H1 (cell line): ENCODE measurements around the gene GRXCR2. TPM values are rescaled to one million over a fixed set of nuclear protein-coding genes. Genes with fewer than 3 reads are reported as not detected.

Source experiments
- CTCF ChIA-PET: fragments of 300-600 bp; sonication (Branson Sonifier 250); formaldehyde crosslinking; loops from one replicate; lab custom pipeline; 2021; ENCODE audit not compliant: partially characterized antibody; lab: Charles Lee
- POLR2A ChIA-PET: fragments of 300-600 bp; sonication (Branson Sonifier 250); formaldehyde crosslinking; loops from one replicate; lab custom pipeline; 2021; ENCODE audit warnings: inconsistent platforms; ENCODE audit not compliant: partially characterized antibody; lab: Charles Lee
- DNase-seq, 2 experiments: peaks; one replicate each; pipeline versions ENCODE4 v3.0.0 to v3.0.0-alpha.2; 2010 to 2022; ENCODE audit warnings: low spot score in 2 of 2, low read depth in 1 of 2, mixed read lengths in 1 of 2
- FAIRE-seq: peaks from 2 replicates; lab custom pipeline; 2011; peaks lifted over from hg19 to GRCh38; lab: Jason Lieb, UNC
- H2AFZ ChIP-seq: 2 replicates; pipeline ENCODE4 v1.8.1; 2012; ENCODE audit warnings: low read length, inconsistent platforms
- H2AK5ac ChIP-seq: 2 replicates; pipeline ENCODE4 v1.6.1; 2013; ENCODE audit warnings: low read depth, low read length
- H2BK120ac ChIP-seq: replicated peaks from 2 replicates; pipeline ENCODE3; 2013; ENCODE audit warnings: low read depth, low read length, inconsistent platforms
- H2BK12ac ChIP-seq: 2 replicates; pipeline ENCODE4 v1.6.1; 2013; ENCODE audit warnings: low read depth, low read length
- H2BK15ac ChIP-seq: 2 replicates; pipeline ENCODE4 v1.6.1; 2013; ENCODE audit warnings: low read length
- H2BK20ac ChIP-seq: 2 replicates; pipeline ENCODE4 v1.6.1; 2013; ENCODE audit warnings: low read length
- H2BK5ac ChIP-seq: 2 replicates; pipeline ENCODE4 v1.6.1; 2013; ENCODE audit warnings: low read depth, low read length
- H3K14ac ChIP-seq: 2 replicates; pipeline ENCODE4 v1.6.1; 2013; ENCODE audit warnings: inconsistent platforms; ENCODE audit not compliant: insufficient read length
- H3K18ac ChIP-seq: 2 replicates; pipeline ENCODE4 v1.6.1; 2013; ENCODE audit warnings: low read length; ENCODE audit errors: extremely low read depth
- H3K23ac ChIP-seq: 2 replicates; pipeline ENCODE4 v1.6.1; 2013; ENCODE audit warnings: inconsistent platforms; ENCODE audit not compliant: insufficient read length
- H3K23me2 ChIP-seq: 2 replicates; pipeline ENCODE4 v1.6.1; 2013; ENCODE audit warnings: low read depth, low read length
- H3K27ac ChIP-seq: 2 replicates; pipeline ENCODE4 v1.6.1; 2011; ENCODE audit warnings: low read depth, low read length, inconsistent platforms
- H3K27me3 ChIP-seq, 4 experiments: replicated peaks in 1 of 4; 1 replicate in 1 of 4; 2 replicates in 3 of 4; pipeline versions ENCODE4 v1.6.1 to v1.8.1; 2011 to 2013; ENCODE audit warnings: low read length in 3 of 4, mild to moderate bottlenecking in 3 of 4, inconsistent platforms in 2 of 4, mixed read lengths in 2 of 4, moderate library complexity in 1 of 4; ENCODE audit not compliant: control insufficient read depth in 3 of 4, insufficient read depth in 3 of 4; ENCODE audit errors: extremely low read depth in 1 of 4
- H3K36me3 ChIP-seq, 4 experiments: 2 replicates each; pipeline versions ENCODE4 v1.6.1 to v1.8.1; 2011 to 2013; ENCODE audit warnings: mild to moderate bottlenecking in 4 of 4, low read length in 3 of 4, moderate library complexity in 2 of 4, control low read depth in 1 of 4, inconsistent platforms in 1 of 4; ENCODE audit not compliant: insufficient read depth in 4 of 4, control insufficient read depth in 2 of 4
- H3K4ac ChIP-seq: replicated peaks from 2 replicates; pipeline ENCODE3; 2013; ENCODE audit warnings: low read length, low read depth, mixed read lengths, inconsistent platforms; ENCODE audit not compliant: insufficient read length
- H3K4me1 ChIP-seq, 4 experiments: replicated peaks in 1 of 4; 1 replicate in 1 of 4; 2 replicates in 3 of 4; pipeline versions ENCODE4 v1.6.1 to v1.8.1; 2011 to 2013; ENCODE audit warnings: low read length in 3 of 4, inconsistent platforms in 2 of 4, mixed read lengths in 1 of 4; ENCODE audit not compliant: insufficient read depth in 4 of 4, control insufficient read depth in 3 of 4
- H3K4me2 ChIP-seq, 2 experiments: 2 replicates each; pipeline versions ENCODE4 v1.6.1 to v1.8.1; 2011 to 2013; ENCODE audit warnings: low read depth in 2 of 2, low read length in 2 of 2, control low read depth in 1 of 2, inconsistent platforms in 1 of 2, mild to moderate bottlenecking in 1 of 2; ENCODE audit not compliant: insufficient read depth in 1 of 2
- H3K4me3 ChIP-seq, 4 experiments: fragments of 200-600, 300-600 bp in 1 of 4; sonication (generic), shearing (Covaris generic), sonication (Bioruptor Twin) in 1 of 4; 2 replicates each; pipeline versions ENCODE4 v1.5.1 to v1.8.1; 2011 to 2016; ENCODE audit warnings: low read length in 4 of 4, low read depth in 3 of 4, control low read depth in 2 of 4, inconsistent platforms in 2 of 4, mild to moderate bottlenecking in 2 of 4, mixed read lengths in 1 of 4, moderate library complexity in 1 of 4; ENCODE audit not compliant: insufficient read depth in 2 of 4; ENCODE audit errors: extremely low read depth in 1 of 4
- H3K56ac ChIP-seq: replicated peaks from 2 replicates; pipeline ENCODE3; 2013; ENCODE audit warnings: low read depth, mild to moderate bottlenecking, mixed read lengths, low read length, inconsistent platforms; ENCODE audit not compliant: insufficient read length
- H3K79me1 ChIP-seq: 2 replicates; pipeline ENCODE4 v1.6.1; 2013; ENCODE audit warnings: low read depth, low read length, control low read depth
- H3K79me2 ChIP-seq, 2 experiments: 2 replicates each; pipeline versions ENCODE4 v1.6.1 to v1.8.1; 2012 to 2013; ENCODE audit warnings: low read length in 2 of 2, mild to moderate bottlenecking in 2 of 2, inconsistent platforms in 1 of 2; ENCODE audit not compliant: insufficient read depth in 2 of 2, control insufficient read depth in 1 of 2
- H3K9ac ChIP-seq, 4 experiments: replicated peaks in 1 of 4; 1 replicate in 1 of 4; 2 replicates in 3 of 4; pipeline versions ENCODE4 v1.6.1 to v1.8.1; 2011 to 2013; ENCODE audit warnings: low read depth in 3 of 4, low read length in 3 of 4, control low read depth in 2 of 4, mild to moderate bottlenecking in 2 of 4, moderate library complexity in 2 of 4, inconsistent platforms in 1 of 4; ENCODE audit errors: extremely low read depth in 1 of 4
- H3K9me3 ChIP-seq, 2 experiments: 2 replicates each; pipeline versions ENCODE4 v1.6.1 to v1.8.1; 2012 to 2013; ENCODE audit warnings: mild to moderate bottlenecking in 2 of 2, moderate library complexity in 2 of 2, control low read depth in 1 of 2, inconsistent platforms in 1 of 2, low read depth in 1 of 2, low read length in 1 of 2, mixed read lengths in 1 of 2; ENCODE audit not compliant: insufficient read depth in 2 of 2
- H4K20me1 ChIP-seq, 2 experiments: replicated peaks in 1 of 2; 2 replicates each; pipeline versions ENCODE3 to v1.8.1; 2011 to 2013; ENCODE audit warnings: inconsistent platforms in 2 of 2, low read length in 2 of 2, mild to moderate bottlenecking in 1 of 2; ENCODE audit not compliant: insufficient read depth in 2 of 2, control insufficient read depth in 1 of 2
- H4K5ac ChIP-seq: 2 replicates; pipeline ENCODE4 v1.6.1; 2013; ENCODE audit warnings: low read length, low read depth, mixed read lengths, inconsistent platforms; ENCODE audit not compliant: insufficient read length
- H4K8ac ChIP-seq: 2 replicates; pipeline ENCODE4 v1.8.0; 2013; ENCODE audit warnings: mild to moderate bottlenecking, moderate library complexity, low read length, inconsistent platforms; ENCODE audit not compliant: insufficient read depth; ENCODE audit errors: extremely low read depth
- H4K91ac ChIP-seq: replicated peaks from 2 replicates; pipeline ENCODE3; 2013; ENCODE audit warnings: low read length, mixed read lengths, inconsistent platforms; ENCODE audit not compliant: insufficient read length
- CBX8 ChIP-seq: fragments of 300-800, 300-1000 bp; sonication (generic); IDR thresholded peaks from 2 replicates; pipeline ENCODE4 v1.7.1; 2016; ENCODE audit warnings: low read depth, low read length, borderline replicate concordance
- CHD1 ChIP-seq: IDR thresholded peaks from 2 replicates; pipeline ENCODE4 v1.6.1; 2012; ENCODE audit warnings: low read depth, low read length, improper control_type of control experiment
- CREB1 ChIP-seq: IDR thresholded peaks from 2 replicates; pipeline ENCODE4 v1.6.1; 2012; ENCODE audit warnings: inconsistent platforms
- FOSL1 ChIP-seq: IDR thresholded peaks from 2 replicates; pipeline ENCODE4 v1.6.1; 2011; ENCODE audit warnings: mild to moderate bottlenecking, low read depth, low read length, moderate library complexity; ENCODE audit not compliant: insufficient read depth
- HDAC6 ChIP-seq: IDR thresholded peaks from one replicate; pipeline ENCODE4 v1.7.1; 2012; ENCODE audit warnings: low read depth, mild to moderate bottlenecking, inconsistent platforms, low read length, moderate library complexity
- NRF1 ChIP-seq: IDR thresholded peaks from 2 replicates; pipeline ENCODE4 v1.6.1; 2011; ENCODE audit warnings: mild to moderate bottlenecking, low read depth, low read length, improper control_type of control experiment
- RXRA ChIP-seq: IDR thresholded peaks from 2 replicates; pipeline ENCODE4 v1.6.1; 2011; ENCODE audit warnings: low read depth, mild to moderate bottlenecking, low read length, moderate library complexity; ENCODE audit not compliant: insufficient read depth
- SIX5 ChIP-seq: IDR thresholded peaks from 2 replicates; pipeline ENCODE4 v1.6.1; 2011; ENCODE audit warnings: mild to moderate bottlenecking, low read depth, low read length
- TAF7 ChIP-seq: optimal IDR thresholded peaks from 2 replicates; pipeline ENCODE3; 2011; ENCODE audit warnings: low read depth, mild to moderate bottlenecking, inconsistent platforms, low read length, moderate library complexity, borderline replicate concordance
- YY1 ChIP-seq: IDR thresholded peaks from 2 replicates; pipeline ENCODE4 v1.6.1; 2011; ENCODE audit warnings: low read depth, mild to moderate bottlenecking, low read length
- WGBS, 2 experiments: shearing (Covaris generic) in 1 of 2; methylation state at CpG; one replicate each; pipeline versions ENCODE4 v1.1.6 to v1.1.7; 2013 to 2015; ENCODE audit warnings: low lambda C conversion rate in 2 of 2, mixed read lengths in 2 of 2, inconsistent platforms in 1 of 2, low coverage in 1 of 2, missing lambda C conversion rate in 1 of 2; ENCODE audit not compliant: insufficient replicate concordance in 2 of 2, insufficient coverage in 1 of 2, insufficient read length in 1 of 2; ENCODE audit errors: extremely low coverage in 1 of 2, missing lambda C conversion rate in 1 of 2; 5-methylcytosine and 5-hydroxymethylcytosine counted together
- polyA plus RNA-seq, 7 experiments: library from polyadenylated mRNA; depleted of rRNA in 3 of 7; stranded (reverse) in 5 of 7; unstranded in 2 of 7; fragments of >200 nt in 5 of 7; fragments of 200-250 nt in 2 of 7; gene quantifications; 1 replicate in 5 of 7; 2 replicates in 1 of 7; 4 replicates in 1 of 7; pipeline versions ENCODE4 v1.2.1 to v1.2.3, GENCODE V29; 2011 to 2013; ENCODE audit warnings: missing spikeins in 2 of 7, mixed read lengths in 2 of 7
- total RNA-seq: library from RNA; stranded (reverse); fragmentation: NEBNext Ultra II Directional; extraction: Animal tissue kit (Norgen Biotek cat#: 25700); gene quantifications from 2 replicates; pipeline ENCODE4 v1.2.1, GENCODE V29; 2021

Gene GRXCR2
- total and polyA plus RNA-seq, 2 of the 8 experiments (the other 6 are each of a cell fraction or from before 2014, with no cell fraction given): not detected

- no peak overlapping the region for H3K18ac ChIP-seq
- no peaks in the 10 kb centered on the region for H3K79me2 ChIP-seq
- H2BK12ac ChIP-seq: no peak overlapping the region
- no peak overlapping the region for H2AFZ ChIP-seq
- TF ChIP-seq CBX8 (no peak), CREB1 (no peak), FOSL1 (no peak), CHD1 (no peak), SIX5 (no peak), TAF7 (no peak), YY1 (no peak), HDAC6 (no peak), RXRA (no peak), NRF1 (no peak)
- no peaks in the 10 kb centered on the region for H3K36me3 ChIP-seq
- H3K4me2 ChIP-seq: no peak overlapping the region
- no peak overlapping the region for H3K27ac ChIP-seq
- H3K56ac ChIP-seq: no peak overlapping the region
- no peak overlapping the region for H2BK20ac ChIP-seq
- H3K23ac ChIP-seq: no peak overlapping the region
- ChIA-PET CTCF (interaction anchor here (0.6 to 6.4 kb wide), 18 partner anchors 10 to 155 kb away, joined by 3 to 49 read pairs (median 4); no protein-coding TSS in a partner anchor), POLR2A (no interaction called here)
- H3K4me3 ChIP-seq: no peak overlapping the region
- no peak overlapping the region for H3K9ac ChIP-seq
- DNase-seq (no peak), FAIRE-seq (no peak)
- no peak overlapping the region for H3K14ac ChIP-seq
- no peak overlapping the region for H2BK15ac ChIP-seq
- H4K91ac ChIP-seq: no peak overlapping the region
- no peak overlapping the region for H2AK5ac ChIP-seq
- no peak overlapping the region for H3K4ac ChIP-seq
- H4K5ac ChIP-seq: no peak overlapping the region
- no peaks in the 10 kb centered on the region for H3K27me3 ChIP-seq
- H4K20me1 ChIP-seq: no peaks in the 10 kb centered on the region
- WGBS, 2 experiments: 96% methylated on average over 1 of the region's 1 CpG; no CpG with 5 or more reads in 1 of the 2 experiments
- no peaks in the 10 kb centered on the region for H3K23me2 ChIP-seq
- no peak overlapping the region for H2BK120ac ChIP-seq
- no peaks in the 10 kb centered on the region for H3K9me3 ChIP-seq
- no peaks in the 10 kb centered on the region for H3K79me1 ChIP-seq
- H2BK5ac ChIP-seq: no peak overlapping the region
- H4K8ac ChIP-seq: no peak overlapping the region
- no peaks in the 10 kb centered on the region for H3K4me1 ChIP-seq
These were observed 29.6 kb upstream of the GRXCR2 start for GRCh38 chr5:145902421-145902820.
